GM12891 (cell line): ENCODE measurements around the gene NCAN.

ENCODE experiments used
- POLR2A ChIP-seq: IDR thresholded peaks from 2 replicates; pipeline ENCODE4 v1.6.1; 2011; ENCODE audit warnings: low read depth, low read length, control low read depth
- POLR2AphosphoS5 ChIP-seq: IDR thresholded peaks from 2 replicates; pipeline ENCODE4 v1.6.1; 2011; ENCODE audit warnings: low read depth, low read length, control low read depth
- POU2F2 ChIP-seq: IDR thresholded peaks from 2 replicates; pipeline ENCODE4 v1.6.1; 2011; ENCODE audit warnings: low read depth, mild to moderate bottlenecking, control low read depth, low read length, moderate library complexity
- TAF1 ChIP-seq: IDR thresholded peaks from 2 replicates; pipeline ENCODE4 v1.6.1; 2011; ENCODE audit warnings: low read depth, low read length, control low read depth

GRCh38 chr19:19276851-19277250, 65.1 kb downstream of the NCAN start:
- TF ChIP-seq POLR2AphosphoS5 (no peak), TAF1 (no peak), POLR2A (no peak), POU2F2 (no peak)
